Heart left ventricle (tissue), 13 donors: ENCODE results near the gene ZFHX2.

Experiments
- CTCF ChIP-seq, 12 donors: fragments of 200-600 bp; sonication (generic) in 4 of 12; IDR thresholded peaks; one replicate each; pipeline versions ENCODE4 v1.5.0 to v1.8.0; 2018 to 2022; ENCODE audit warnings: antibody characterized with exemption in 12 of 12, mild to moderate bottlenecking in 5 of 12
- POLR2A ChIP-seq, 2 donors: fragments of 450-650 bp; IDR thresholded peaks; one replicate each; pipeline ENCODE4 v1.6.1; 2017; ENCODE audit warnings: antibody characterized with exemption in 2 of 2, mild to moderate bottlenecking in 2 of 2, moderate library complexity in 2 of 2
- donor health status: ischemic (EF 13 %, LVEDD 7.1; RV severe dilation, severe dysfunction).
- donor health status: DM: no; HTN: yes; CAD: no.
- donor health status: DM: no; HTN: no; CAD: no.
- donor health status: ischemic (EF 25% LVEDD 6.9; RV normal size, moderate dysfunction).
- donor health status: ischemic (EF 25% LVEDD 5.7; RV mildly dilated, moderate dysfunction).
- donor health status: ischemic (EF 35%, LVEDD 5.7; RV mildly dilated, moderate dysfunction).
- donor health status: nonischemic (EF 11% LVEDD 7.7; RV severe dilation, severe dysfunction).
- donor health status: DM: yes; HTN: yes; CAD: no.
- donor health status: PGD.
- donor health status: ischemic (EF 29% LVEDD 5.4; RV normal size, mild dysfunction).
- donor health status: nonischemic (EF 23%, LVEDD 6.1; RV moderate dilation, normal function).

- TF ChIP-seq POLR2A (IDR thresholded peaks at IDR 0.05) (peak in 1 of 2 donors; percentile 52), CTCF (IDR thresholded peaks at IDR 0.05) (no peak)
Measured at GRCh38 chr14:23555882-23556699, 4.5 kb upstream of the ZFHX2 start, which contains the start of gene THTPA.
